HepG2 (cell line): ENCODE measurements around the gene GNB4. TPM values are rescaled to one million over a fixed set of nuclear protein-coding genes. Genes with fewer than 3 reads are reported as not detected.

Experiments used
- ATAC-seq: fragments of 200-7000 bp; cut with Tn5 transposase; 3 replicates; pipeline ENCODE4 v1.9.1; 2020; ENCODE audit warnings: mild to moderate bottlenecking, moderate library complexity
- BruUV-seq: library from RNA; stranded (reverse); fragments of 400-500 nt; replicated peaks from 2 replicates; lab custom pipeline; 2021; lab: Mats Ljungman, UMichigan
- CTCF ChIA-PET: fragments of 300-600 bp; formaldehyde crosslinking; extraction: SDS; loops from one replicate; lab custom pipeline; 2021; ENCODE audit warnings: low total read pairs, inconsistent platforms, low intra/inter-chr PET ratio; lab: Yijun Ruan, JAX
- POLR2A ChIA-PET: fragments of 350-600 bp; sonication (Branson Sonifier 250); formaldehyde crosslinking; loops from one replicate; lab custom pipeline; 2020; ENCODE audit warnings: antibody characterized with exemption, inconsistent platforms; lab: Yijun Ruan, JAX
- DNase-seq: peaks from one replicate; pipeline ENCODE4 v3.0.0-alpha.2; 2015; ENCODE audit warnings: low spot score
- FAIRE-seq: peaks from 3 replicates; lab custom pipeline; 2011; peaks lifted over from hg19 to GRCh38; lab: Jason Lieb, UNC
- H2AFZ ChIP-seq: one replicate; pipeline ENCODE4 v1.6.1; 2011; ENCODE audit warnings: low read length, inconsistent platforms
- H3K27ac ChIP-seq: fragments of 300-600 bp; 3 replicates; pipeline ENCODE4 v1.8.0; 2011; ENCODE audit warnings: mixed run types, mild to moderate bottlenecking, mixed read lengths, low read length, inconsistent platforms; ENCODE audit not compliant: insufficient read depth; ENCODE audit errors: extremely low read length
- H3K27me3 ChIP-seq, 2 experiments: fragments of 200-600 bp in 1 of 2; 2 replicates in 1 of 2; 3 replicates in 1 of 2; pipeline versions ENCODE4 v1.6.0 to v1.8.0; 2011; ENCODE audit warnings: low read length in 2 of 2, mild to moderate bottlenecking in 2 of 2, moderate library complexity in 2 of 2, inconsistent platforms in 1 of 2; ENCODE audit not compliant: insufficient read depth in 2 of 2, control insufficient read depth in 1 of 2
- H3K36me3 ChIP-seq, 2 experiments: fragments of 200-600 bp in 1 of 2; replicated peaks in 1 of 2; 2 replicates in 1 of 2; 3 replicates in 1 of 2; pipeline versions ENCODE4 v1.5.1 to v1.8.0; 2011; ENCODE audit warnings: low read length in 2 of 2, inconsistent platforms in 1 of 2; ENCODE audit not compliant: insufficient read depth in 2 of 2, control insufficient read depth in 1 of 2
- H3K4me1 ChIP-seq: 2 replicates; pipeline ENCODE4 v1.5.1; 2012; ENCODE audit warnings: low read length, inconsistent platforms; ENCODE audit not compliant: insufficient read depth
- H3K4me2 ChIP-seq: 2 replicates; pipeline ENCODE4 v1.6.0; 2011; ENCODE audit warnings: low read depth, low read length, inconsistent platforms
- H3K4me3 ChIP-seq, 3 experiments: fragments of 200-600 bp in 1 of 3; sonication (generic), shearing (Covaris generic) in 1 of 3; replicated peaks in 1 of 3; 2 replicates each; pipeline ENCODE4 v1.5.1; 2011 to 2016; ENCODE audit warnings: low read length in 3 of 3, inconsistent platforms in 2 of 3, low read depth in 2 of 3, mild to moderate bottlenecking in 2 of 3, control low read depth in 1 of 3, mixed read lengths in 1 of 3; ENCODE audit not compliant: insufficient read depth in 1 of 3
- H3K79me2 ChIP-seq: one replicate; pipeline ENCODE4 v1.6.1; 2011; ENCODE audit warnings: low read length, inconsistent platforms; ENCODE audit not compliant: insufficient read depth
- H3K9ac ChIP-seq: 2 replicates; pipeline ENCODE4 v1.6.0; 2011; ENCODE audit warnings: mild to moderate bottlenecking, low read depth, low read length, inconsistent platforms; ENCODE audit not compliant: insufficient read depth
- H3K9me3 ChIP-seq: 2 replicates; pipeline ENCODE4 v1.5.1; 2012; ENCODE audit warnings: mild to moderate bottlenecking, low read length
- H4K20me1 ChIP-seq: 2 replicates; pipeline ENCODE4 v1.6.0; 2011; ENCODE audit warnings: inconsistent platforms, mild to moderate bottlenecking, low read length, moderate library complexity; ENCODE audit not compliant: insufficient read depth
- HIC2 ChIP-seq: sonication (generic); formaldehyde crosslinking; IDR thresholded peaks from 2 replicates; pipeline ENCODE4 v1.9.0; 2022; ENCODE audit warnings: low read depth, missing genetic modification reagents
- NFAT5 ChIP-seq: sonication (generic); formaldehyde crosslinking; IDR thresholded peaks from 2 replicates; pipeline ENCODE4 v1.4.0; 2020; ENCODE audit warnings: missing genetic modification reagents
- SMAD1 ChIP-seq: sonication (generic); formaldehyde crosslinking; IDR thresholded peaks from 2 replicates; pipeline ENCODE4 v1.4.0; 2020; ENCODE audit warnings: missing genetic modification reagents, low read depth, mild to moderate bottlenecking, borderline replicate concordance
- SMAD9 ChIP-seq: sonication (generic); formaldehyde crosslinking; IDR thresholded peaks from 2 replicates; pipeline ENCODE4 v1.5.1; 2020; ENCODE audit warnings: mild to moderate bottlenecking, missing genetic modification reagents
- TSC22D2 ChIP-seq: sonication (generic); formaldehyde crosslinking; IDR thresholded peaks from 2 replicates; pipeline ENCODE4 v1.5.1; 2020; ENCODE audit warnings: missing genetic modification reagents, mild to moderate bottlenecking, borderline replicate concordance
- ZMYM2 ChIP-seq: sonication (generic); formaldehyde crosslinking; IDR thresholded peaks from 2 replicates; pipeline ENCODE4 v1.8.0; 2022; ENCODE audit warnings: mild to moderate bottlenecking, missing genetic modification reagents
- ZNF207 ChIP-seq: fragments of 450-650 bp; IDR thresholded peaks from 2 replicates; pipeline ENCODE4 v1.6.1; 2016; ENCODE audit warnings: antibody characterized with exemption, borderline replicate concordance
- ZNF232 ChIP-seq: sonication (generic); formaldehyde crosslinking; IDR thresholded peaks from 2 replicates; pipeline ENCODE4 v1.4.0; 2020; ENCODE audit warnings: missing genetic modification reagents, borderline replicate concordance
- ZNF260 ChIP-seq: sonication (generic); formaldehyde crosslinking; IDR thresholded peaks from 2 replicates; pipeline ENCODE4 v1.4.0; 2020; ENCODE audit warnings: missing genetic modification reagents, low read depth, mild to moderate bottlenecking, borderline replicate concordance
- ZNF792 ChIP-seq: IDR thresholded peaks from 2 replicates; pipeline ENCODE4 v1.6.1; 2016
- WGBS: methylation state at CpG from one replicate; pipeline ENCODE4 v1.1.6; 2017; ENCODE audit warnings: low lambda C conversion rate; 5-methylcytosine and 5-hydroxymethylcytosine counted together
- in situ Hi-C: cut with HindIII; loops from 2 replicates; pipeline ENCODE4 v1.10.0; 2017; ENCODE audit warnings: low pct_unique_long_range_greater_than_20kb; ENCODE audit not compliant: extremely low pct_ligation_motif_present
- intact Hi-C: fragments of 100-400 bp; cut with micrococcal nuclease; formaldehyde crosslinking; loops from one replicate; pipeline ENCODE4 v1.10.0; 2022; ENCODE audit not compliant: unreplicated experiment
- polyA plus RNA-seq, 8 experiments: library from polyadenylated mRNA; depleted of rRNA in 3 of 8; stranded (reverse) in 7 of 8; unstranded in 1 of 8; fragments of >200 nt; fragmentation: Illumina TruSeq in 4 of 8; extraction: Trizol in 4 of 8; gene quantifications; 2 replicates each; pipeline versions ENCODE4 v1.2.1 to v1.2.3, GENCODE V29; 2011 to 2016; ENCODE audit warnings: low read depth in 4 of 8, missing spikeins in 1 of 8, mixed read lengths in 1 of 8; ENCODE audit not compliant: insufficient read depth in 1 of 8
- total RNA-seq, 5 experiments: library from RNA; depleted of rRNA; stranded (reverse); fragments of >200 nt; fragmentation: Illumina TruSeq; extraction: Trizol; gene quantifications; 2 replicates each; pipeline ENCODE4 v1.2.3, GENCODE V29; 2016; ENCODE audit warnings: low read depth in 1 of 5

The GNB4 gene
- total and polyA plus RNA-seq, 2 of the 13 experiments (the other 11 are each of a cell fraction or from before 2014, with no cell fraction given): 0.07 to 0.13 TPM

- BruUV-seq: no TSS peak
- DNase-seq (no peak), FAIRE-seq (no peak), ATAC-seq (no peak)
- H4K20me1 ChIP-seq: no peaks in the 10 kb centered on the region
- H3K9me3 ChIP-seq: no peaks in the 10 kb centered on the region
- CTCF ChIA-PET: no interaction called here
- no peak overlapping the region for H3K4me2 ChIP-seq
- intact Hi-C loops (no loop called here), in situ Hi-C loops (no loop called here)
- WGBS: 72% methylated on average over 3 of the region's 3 CpGs
- POLR2A ChIA-PET: no interaction called here
- no peaks in the 10 kb centered on the region for H3K79me2 ChIP-seq
- H2AFZ ChIP-seq: no peak overlapping the region
- no peak overlapping the region for H3K9ac ChIP-seq
- H3K36me3 ChIP-seq: no peaks in the 10 kb centered on the region
- H3K4me3 ChIP-seq: no peak overlapping the region
- no peaks in the 10 kb centered on the region for H3K4me1 ChIP-seq
- H3K27me3 ChIP-seq: no peaks in the 10 kb centered on the region
- no peak overlapping the region for H3K27ac ChIP-seq
- no peak for TF ChIP-seq ZNF207
- no peak for TF ChIP-seq ZNF232 (CRISPR knock-in tag)
- no peak for TF ChIP-seq ZNF260 (CRISPR knock-in tag)
Measured at GRCh38 chr3:179418610-179419009, 32.7 kb downstream of the GNB4 start.

GRCh38 chr3:179416681-179417080, 34.6 kb downstream of the GNB4 start:
- Histone ChIP-seq H3K9me3 (no peaks in the 10 kb centered on the region), H3K27me3 (no peaks in the 10 kb centered on the region), H3K9ac (no peak overlapping the region), H3K4me3 (no peak overlapping the region), H3K4me2 (no peak overlapping the region), H2AFZ (no peak overlapping the region), H3K27ac (no peak overlapping the region), H4K20me1 (no peaks in the 10 kb centered on the region), H3K4me1 (no peaks in the 10 kb centered on the region), H3K36me3 (no peaks in the 10 kb centered on the region), H3K79me2 (no peaks in the 10 kb centered on the region)
- no peak for FAIRE-seq
- ChIA-PET POLR2A (no interaction called here), CTCF (no interaction called here)
- no TSS peak for BruUV-seq
- ATAC-seq: no peak
- in situ Hi-C loops (no loop called here), intact Hi-C loops (no loop called here)
- DNase-seq: no peak
- 95% methylated on average over 2 of the region's 2 CpGs for WGBS
- TF ChIP-seq SMAD9 (CRISPR knock-in tag) (no peak), SMAD1 (CRISPR knock-in tag) (no peak), ZNF792 (CRISPR knock-in tag) (no peak), NFAT5 (CRISPR knock-in tag) (no peak), ZMYM2 (no peak), TSC22D2 (CRISPR knock-in tag) (no peak), HIC2 (CRISPR knock-in tag) (no peak)
